HFF-Myc (cell line): ENCODE measurements around the gene DIP2C.

ENCODE experiments used
- DNase-seq: peaks from one replicate; pipeline ENCODE4 v3.0.0-alpha.2; 2011; ENCODE audit warnings: low read depth; ENCODE audit errors: extremely low read depth
- H3K4me3 ChIP-seq: replicated peaks from 2 replicates; pipeline ENCODE4 v1.5.1; 2011; ENCODE audit warnings: low read depth, mild to moderate bottlenecking, control low read depth, low read length
- CTCF ChIP-seq: IDR thresholded peaks from 2 replicates; pipeline ENCODE4 v1.5.1; 2012; ENCODE audit warnings: mild to moderate bottlenecking, low read depth, low read length, control low read depth; ENCODE audit errors: missing control alignments

DIP2C gene

GRCh38 chr10:241966-242643, 447.4 kb downstream of the DIP2C start:
- DNase-seq = no peak
- H3K4me3 ChIP-seq = no peak overlapping the region
- no peak for TF ChIP-seq CTCF

- no peak overlapping the region for H3K4me3 ChIP-seq
- no peak for DNase-seq
- TF ChIP-seq CTCF = no peak
Measured at GRCh38 chr10:241451-241850, 448.0 kb downstream of the DIP2C start.

- H3K4me3 ChIP-seq = no peak overlapping the region
- DNase-seq = no peak
- TF ChIP-seq CTCF = no peak
Measured at GRCh38 chr10:239109-239508, 450.4 kb downstream of the DIP2C start.

- no peak for DNase-seq
- TF ChIP-seq CTCF = no peak
- H3K4me3 ChIP-seq = no peak overlapping the region
Measured at GRCh38 chr10:235915-236314, 453.6 kb downstream of the DIP2C start.

GRCh38 chr10:234708-235406, 454.6 kb downstream of the DIP2C start:
- no peak for TF ChIP-seq CTCF
- H3K4me3 ChIP-seq = no peak overlapping the region
- DNase-seq = no peak

- TF ChIP-seq CTCF = no peak
- DNase-seq = no peak
- no peak overlapping the region for H3K4me3 ChIP-seq
Measured at GRCh38 chr10:232878-233277, 456.6 kb downstream of the DIP2C start.
